Effector memory CD4-positive, alpha-beta T cell (primary cell): Measurements from ENCODE around the gene RPAP2.

ENCODE experiments used
- DNase-seq, 3 donors: peaks; one replicate each; pipeline ENCODE4 v3.0.0-alpha.2; 2020
- H3K27ac ChIP-seq: 2 replicates; pipeline ENCODE4 v1.7.0; 2013; ENCODE audit warnings: mild to moderate bottlenecking, low read length, moderate library complexity; ENCODE audit not compliant: insufficient read depth, poor library complexity, severe bottlenecking
- H3K27me3 ChIP-seq: replicated peaks from 2 replicates; pipeline ENCODE4 v1.7.0; 2013; ENCODE audit warnings: mild to moderate bottlenecking, low read length; ENCODE audit not compliant: insufficient read depth, control insufficient read depth, poor library complexity, severe bottlenecking
- H3K36me3 ChIP-seq: 2 replicates; pipeline ENCODE4 v1.7.0; 2013; ENCODE audit warnings: mild to moderate bottlenecking, low read length, moderate library complexity; ENCODE audit not compliant: control insufficient read depth, insufficient read depth
- H3K4me1 ChIP-seq: 2 replicates; pipeline ENCODE4 v1.7.0; 2013; ENCODE audit warnings: low read length, mild to moderate bottlenecking; ENCODE audit not compliant: control insufficient read depth, insufficient read depth, poor library complexity, severe bottlenecking
- H3K4me3 ChIP-seq: 2 replicates; pipeline ENCODE4 v1.7.0; 2013; ENCODE audit warnings: low read length, low read depth, mild to moderate bottlenecking; ENCODE audit not compliant: insufficient read depth, poor library complexity, severe bottlenecking
- H3K9me3 ChIP-seq: 2 replicates; pipeline ENCODE4 v1.7.0; 2013; ENCODE audit warnings: mild to moderate bottlenecking, low read length, moderate library complexity; ENCODE audit not compliant: control insufficient read depth

Gene RPAP2

DNA sequence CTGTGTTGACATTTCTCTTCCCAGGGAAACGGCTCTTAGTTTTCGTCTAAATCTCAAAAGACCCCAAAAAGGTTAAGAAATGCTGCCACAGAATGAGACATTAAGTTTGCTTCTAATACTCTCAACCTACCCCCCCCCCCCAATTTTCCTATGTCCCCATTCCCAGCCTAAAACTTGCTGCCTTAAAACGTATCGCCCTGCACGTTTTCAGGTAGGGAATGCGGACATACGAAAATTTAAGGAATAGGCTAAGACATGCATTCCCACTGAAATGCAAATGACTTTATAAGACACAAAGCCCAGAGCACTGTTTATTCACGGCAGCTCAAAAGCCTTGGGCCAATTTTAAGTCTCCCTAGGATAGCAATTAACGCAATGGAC is 142.4 kb downstream of the RPAP2 start:
- H3K4me3 ChIP-seq: no peak overlapping the region
- H3K9me3 ChIP-seq: no peaks in the 10 kb centered on the region
- no peaks in the 10 kb centered on the region for H3K4me1 ChIP-seq
- DNase-seq: no peak
- H3K27ac ChIP-seq: no peak overlapping the region
- H3K27me3 ChIP-seq: no peaks in the 10 kb centered on the region
- no peaks in the 10 kb centered on the region for H3K36me3 ChIP-seq

DNA sequence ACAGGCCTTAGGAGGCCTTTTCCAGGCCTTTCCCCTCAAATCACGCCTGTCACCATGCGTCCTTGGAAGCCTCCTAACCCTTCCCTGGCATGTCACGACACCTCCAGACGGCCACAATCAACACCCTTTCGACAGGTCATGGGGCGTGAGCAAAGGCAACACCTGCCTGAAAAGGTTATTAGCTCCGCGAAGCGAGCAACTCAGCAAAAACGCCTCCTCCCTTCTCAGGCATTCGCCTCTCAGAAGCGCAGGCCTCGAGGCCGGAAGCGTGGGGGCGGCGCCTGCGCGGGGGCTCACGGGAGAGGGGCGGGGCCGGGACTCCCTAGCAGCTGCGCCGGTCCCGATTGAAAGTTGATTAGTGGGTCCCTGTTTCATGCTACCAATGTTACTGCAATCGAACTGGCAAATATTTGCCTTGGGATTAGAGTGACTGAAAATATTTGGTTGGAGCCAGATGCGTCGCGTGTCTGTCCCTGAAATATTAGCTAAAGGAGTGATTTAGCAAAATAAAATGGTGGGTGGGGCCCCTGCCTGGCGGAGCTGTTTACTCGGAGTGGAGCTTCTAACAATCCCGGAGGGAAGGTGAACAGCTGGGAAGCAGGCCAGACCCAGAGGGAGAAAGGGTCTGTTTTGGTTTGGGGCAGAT is 143.0 kb downstream of the RPAP2 start:
- no peak overlapping the region for H3K27ac ChIP-seq
- H3K27me3 ChIP-seq: no peaks in the 10 kb centered on the region
- H3K4me1 ChIP-seq: no peaks in the 10 kb centered on the region
- H3K4me3 ChIP-seq: no peak overlapping the region
- no peaks in the 10 kb centered on the region for H3K36me3 ChIP-seq
- H3K9me3 ChIP-seq: no peaks in the 10 kb centered on the region
- DNase-seq: no peak

DNA sequence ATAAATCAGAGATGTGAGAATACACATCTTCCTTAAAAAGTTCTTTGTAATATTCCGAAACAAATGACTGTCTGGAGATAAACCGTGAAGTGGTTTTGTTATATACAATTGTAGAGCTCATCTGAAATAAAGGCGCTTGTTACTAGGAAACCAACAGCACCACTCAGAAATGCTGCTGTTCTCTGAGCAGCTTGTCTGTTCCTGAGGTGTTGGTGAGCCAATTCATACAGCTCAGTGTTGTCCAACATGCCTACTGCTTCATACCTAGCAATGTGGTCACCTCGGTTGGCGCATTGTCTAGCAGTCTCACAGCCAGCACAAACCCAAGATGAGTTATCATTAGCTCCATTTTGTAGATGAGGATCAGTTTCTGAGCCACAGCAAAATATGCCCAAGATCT is 143.5 kb downstream of the RPAP2 start:
- Histone ChIP-seq H3K4me3 (no peak overlapping the region), H3K27me3 (no peaks in the 10 kb centered on the region), H3K9me3 (no peaks in the 10 kb centered on the region), H3K36me3 (no peaks in the 10 kb centered on the region), H3K27ac (no peak overlapping the region), H3K4me1 (no peaks in the 10 kb centered on the region)
- no peak for DNase-seq

DNA sequence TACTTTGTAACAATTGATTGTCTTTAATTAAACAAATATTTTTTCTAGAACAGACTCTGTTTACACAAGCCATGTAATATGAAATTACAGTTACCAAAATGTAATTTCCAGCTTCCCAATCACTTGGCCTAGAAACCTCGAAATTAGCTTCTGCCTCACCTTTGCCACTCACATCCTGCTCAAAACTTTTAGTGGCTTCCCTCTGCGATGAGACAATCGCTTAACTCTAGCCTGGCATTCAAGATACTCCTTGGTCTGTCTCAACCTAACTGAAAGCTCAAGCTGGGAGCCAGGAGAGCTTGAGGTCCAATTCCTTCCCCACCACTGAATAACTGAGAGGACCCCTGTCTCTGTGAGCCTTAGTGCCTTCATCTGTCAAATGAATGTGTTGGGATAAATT is 145.0 kb downstream of the RPAP2 start:
- no peaks in the 10 kb centered on the region for H3K9me3 ChIP-seq
- no peak for DNase-seq
- no peaks in the 10 kb centered on the region for H3K27me3 ChIP-seq
- H3K4me1 ChIP-seq: no peaks in the 10 kb centered on the region
- H3K4me3 ChIP-seq: no peak overlapping the region
- no peaks in the 10 kb centered on the region for H3K36me3 ChIP-seq
- H3K27ac ChIP-seq: no peak overlapping the region

DNA sequence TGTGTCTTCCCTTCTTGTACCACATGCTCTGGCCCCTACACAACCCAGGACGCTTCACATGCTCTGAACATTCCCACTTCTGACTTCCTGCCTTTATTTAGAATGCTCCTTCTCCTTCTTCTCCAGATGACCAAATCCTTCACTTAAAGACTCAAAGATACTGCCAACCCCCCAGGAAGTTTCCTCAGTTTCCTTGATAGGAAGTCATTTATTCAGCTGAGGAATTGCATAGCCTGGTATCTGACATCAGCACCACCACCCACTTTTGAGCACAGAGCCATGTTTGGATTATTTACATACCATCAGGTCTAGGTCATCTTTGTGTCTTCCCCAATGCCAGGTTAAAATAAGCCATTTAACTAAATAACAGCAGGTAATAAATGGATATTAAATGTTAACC is 145.5 kb downstream of the RPAP2 start:
- Histone ChIP-seq H3K36me3 (no peaks in the 10 kb centered on the region), H3K9me3 (no peaks in the 10 kb centered on the region)
- no peak for DNase-seq

DNA sequence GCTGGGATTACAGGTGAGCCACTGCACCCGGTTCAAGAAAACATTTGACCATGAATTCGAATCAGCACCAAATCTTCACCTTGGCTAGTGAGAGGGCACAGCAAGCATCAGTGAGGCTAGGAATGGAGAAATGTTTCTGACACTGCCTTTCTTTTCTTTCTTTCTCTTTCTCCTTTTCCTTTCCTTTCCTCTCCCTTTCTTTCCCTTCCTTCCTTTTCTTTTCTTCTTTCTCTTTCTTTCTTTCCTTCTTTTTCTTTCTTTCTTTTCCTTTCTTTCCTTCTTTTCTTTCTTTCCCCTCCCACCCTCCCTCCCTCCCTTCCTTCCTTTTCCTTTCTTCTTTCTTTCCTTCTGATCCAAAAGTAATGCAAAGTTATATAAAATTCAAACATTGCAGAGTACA is 147.0 kb downstream of the RPAP2 start:
- H3K27me3 ChIP-seq: no peaks in the 10 kb centered on the region
- no peaks in the 10 kb centered on the region for H3K9me3 ChIP-seq
- H3K36me3 ChIP-seq: no peaks in the 10 kb centered on the region
- H3K4me1 ChIP-seq: no peaks in the 10 kb centered on the region
- no peak overlapping the region for H3K27ac ChIP-seq
- no peak for DNase-seq
- no peak overlapping the region for H3K4me3 ChIP-seq

More for the DNA sequence above, 145.5 kb downstream of the RPAP2 start:
- no peaks in the 10 kb centered on the region for H3K4me1 ChIP-seq
- no peaks in the 10 kb centered on the region for H3K27me3 ChIP-seq
- H3K4me3 ChIP-seq: no peak overlapping the region
- no peak overlapping the region for H3K27ac ChIP-seq

DNA sequence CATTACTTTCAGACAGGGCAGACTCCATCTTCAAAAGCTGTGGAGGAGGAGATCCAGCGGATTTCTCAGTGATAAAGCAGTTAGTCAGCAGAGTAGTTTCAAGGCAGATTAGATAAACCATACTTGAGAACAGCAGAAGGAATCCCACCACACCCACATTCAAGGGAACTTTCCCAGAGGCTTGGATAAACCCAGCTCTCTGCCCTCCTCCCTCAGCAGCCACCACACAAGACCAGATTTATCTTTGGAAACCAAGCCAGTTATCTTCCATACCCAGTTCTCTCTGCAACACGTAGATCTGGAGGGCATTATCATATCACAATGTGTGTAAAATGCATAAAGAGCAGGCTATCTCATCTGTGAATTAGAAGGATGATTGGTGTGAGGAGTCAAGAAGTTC is 147.7 kb downstream of the RPAP2 start:
- no peaks in the 10 kb centered on the region for H3K27me3 ChIP-seq
- no peak overlapping the region for H3K27ac ChIP-seq
- no peaks in the 10 kb centered on the region for H3K4me1 ChIP-seq
- no peaks in the 10 kb centered on the region for H3K9me3 ChIP-seq
- DNase-seq: no peak
- H3K4me3 ChIP-seq: no peak overlapping the region
- no peaks in the 10 kb centered on the region for H3K36me3 ChIP-seq

DNA sequence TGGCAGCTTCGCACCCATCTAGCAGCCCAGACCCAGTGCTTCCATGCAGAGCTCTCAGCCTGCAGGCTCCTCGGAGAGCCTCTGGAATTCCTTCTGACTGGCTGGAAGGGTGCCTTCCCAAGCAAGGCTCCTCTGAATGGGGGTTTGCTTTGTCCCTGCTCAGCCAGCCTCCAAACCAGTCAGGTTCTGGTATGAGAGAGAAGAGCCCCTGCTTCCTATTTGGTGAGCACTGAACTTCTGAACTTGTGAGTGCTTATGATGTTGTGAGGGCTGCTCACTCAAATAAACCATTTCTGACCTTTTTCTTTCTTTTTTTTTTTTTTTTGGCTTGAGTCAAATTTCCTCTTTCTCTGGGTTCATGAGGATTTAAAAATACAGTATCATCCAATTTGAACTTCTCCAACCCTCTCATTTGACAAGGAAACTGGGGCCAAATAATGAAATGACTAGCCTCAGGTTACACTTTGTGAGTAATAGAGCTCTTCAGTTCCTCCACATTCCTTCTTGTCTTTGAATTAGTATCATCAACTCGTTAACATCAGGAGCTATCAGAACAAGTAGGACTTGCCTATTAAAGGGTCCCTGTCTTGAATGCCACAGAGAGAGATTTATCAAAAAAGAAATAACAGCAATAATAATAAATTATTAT is 148.3 kb downstream of the RPAP2 start:
- Histone ChIP-seq H3K9me3 (no peaks in the 10 kb centered on the region), H3K4me3 (no peak overlapping the region), H3K4me1 (no peaks in the 10 kb centered on the region), H3K36me3 (no peaks in the 10 kb centered on the region), H3K27me3 (no peaks in the 10 kb centered on the region), H3K27ac (no peak overlapping the region)
- no peak for DNase-seq

DNA sequence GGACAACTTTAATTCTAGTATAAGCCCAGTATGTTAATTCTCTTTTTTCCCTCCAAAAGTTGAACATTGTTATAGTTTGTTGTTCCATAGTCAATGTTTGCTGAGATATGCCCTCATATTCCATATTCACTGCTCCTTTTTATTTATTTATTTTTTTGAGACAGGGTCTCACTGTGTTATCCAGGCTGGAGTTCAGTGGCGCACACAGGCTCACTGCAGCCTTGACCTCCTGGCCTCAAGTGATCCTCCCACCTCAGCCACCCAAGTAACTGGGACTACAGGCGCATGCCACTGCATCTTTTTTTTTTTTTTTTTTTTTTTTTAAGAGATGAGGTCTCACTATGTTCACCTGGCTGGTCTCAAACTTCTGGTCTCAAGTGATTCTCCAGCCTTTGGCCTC is 149.1 kb downstream of the RPAP2 start:
- H3K9me3 ChIP-seq: no peaks in the 10 kb centered on the region
- no peaks in the 10 kb centered on the region for H3K36me3 ChIP-seq
- no peak for DNase-seq
- H3K4me3 ChIP-seq: no peak overlapping the region
- no peak overlapping the region for H3K27ac ChIP-seq
- H3K4me1 ChIP-seq: no peaks in the 10 kb centered on the region
- H3K27me3 ChIP-seq: no peaks in the 10 kb centered on the region
